Measurements from ENCODE around the gene DNAH12.
"Not testable (repeated sequence)": the region's sequence is repeated elsewhere in the genome, so short reads cannot be mapped to it uniquely, and the experiment has no call there.

The DNAH12 gene

DNA sequence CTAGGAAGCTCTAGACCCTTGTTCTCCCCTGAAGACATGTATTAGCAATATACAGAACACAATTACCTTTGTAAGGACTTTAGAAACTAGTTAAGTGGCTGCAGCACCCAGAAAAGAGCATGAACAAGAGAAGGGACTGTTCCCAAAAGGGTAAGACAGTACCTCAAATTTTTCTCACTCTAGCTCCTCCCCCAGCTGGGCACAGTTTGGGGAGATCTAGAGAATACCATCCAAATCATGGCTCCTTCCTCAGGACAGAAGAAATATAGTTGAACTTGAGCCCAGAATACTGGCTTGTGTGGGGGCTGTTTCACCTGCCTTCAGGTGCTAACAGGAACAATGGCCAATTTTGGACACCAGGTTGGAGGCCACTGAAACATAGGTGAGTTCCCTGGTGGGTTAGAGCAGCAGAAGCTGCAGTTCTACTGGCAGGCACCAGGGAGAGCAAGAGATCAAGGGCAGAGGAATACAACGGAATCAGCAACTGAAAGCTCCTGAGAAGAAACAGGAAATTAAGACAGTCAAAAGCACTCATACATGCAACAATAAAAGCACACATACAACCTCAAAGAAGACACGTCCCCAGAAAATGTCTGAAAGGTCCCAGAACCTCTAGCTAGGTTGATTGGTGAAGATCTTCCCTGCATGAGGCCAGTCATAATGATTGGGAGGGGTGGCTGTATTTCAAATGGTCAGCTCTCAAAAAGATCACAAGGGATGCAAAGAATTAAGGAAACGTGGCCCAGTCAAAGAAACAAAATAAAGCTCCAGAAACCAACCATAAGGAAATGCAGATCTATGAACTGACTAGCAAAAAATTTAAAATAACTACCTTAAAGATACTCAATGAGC lies 146.7 kb downstream of the DNAH12 start:
- peak; percentile 52 to 55 for DNase-seq

DNA sequence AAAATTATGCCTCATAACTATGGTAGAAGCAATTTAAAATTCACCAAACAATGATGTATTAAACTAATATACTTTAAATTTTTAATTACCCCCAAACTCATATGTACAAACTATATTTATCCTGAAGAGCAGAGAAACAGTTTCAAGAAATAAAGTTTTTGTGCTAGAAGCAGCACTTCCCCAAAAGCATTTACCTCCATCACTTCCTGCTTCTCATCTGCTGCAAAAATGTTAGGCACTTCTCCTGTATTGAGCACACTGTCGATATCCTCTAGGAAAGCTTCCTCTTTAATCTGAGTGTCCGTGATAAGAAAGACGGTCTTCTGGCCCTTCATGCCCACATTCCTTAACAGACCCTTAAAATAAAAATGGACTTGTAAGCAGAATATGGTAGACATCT lies 150.2 kb downstream of the DNAH12 start:
- DNase-seq = no peak

DNA sequence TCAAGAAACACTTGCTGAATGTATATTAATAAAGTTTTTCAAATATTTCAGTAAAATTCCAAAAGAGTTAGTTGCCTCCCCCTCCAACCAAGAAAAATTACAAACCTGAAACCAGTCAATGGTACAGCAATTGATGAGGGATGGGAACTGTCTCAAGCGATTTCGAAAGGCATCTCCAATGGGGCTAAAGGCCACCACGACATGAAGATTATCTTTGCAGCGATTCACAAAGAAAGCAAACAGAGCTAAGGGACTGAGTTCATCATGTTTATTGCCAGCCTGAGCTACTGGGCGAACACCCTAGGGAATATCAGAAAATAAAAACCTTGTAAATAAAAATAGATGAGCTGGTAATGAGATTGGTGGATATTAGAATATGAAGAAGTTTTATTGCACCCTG lies 152.4 kb downstream of the DNAH12 start:
- no peak for DNase-seq

- no peak for DNase-seq
Observed at GRCh38 chr3:57389271-57389670, 154.9 kb downstream of the DNAH12 start.

DNA sequence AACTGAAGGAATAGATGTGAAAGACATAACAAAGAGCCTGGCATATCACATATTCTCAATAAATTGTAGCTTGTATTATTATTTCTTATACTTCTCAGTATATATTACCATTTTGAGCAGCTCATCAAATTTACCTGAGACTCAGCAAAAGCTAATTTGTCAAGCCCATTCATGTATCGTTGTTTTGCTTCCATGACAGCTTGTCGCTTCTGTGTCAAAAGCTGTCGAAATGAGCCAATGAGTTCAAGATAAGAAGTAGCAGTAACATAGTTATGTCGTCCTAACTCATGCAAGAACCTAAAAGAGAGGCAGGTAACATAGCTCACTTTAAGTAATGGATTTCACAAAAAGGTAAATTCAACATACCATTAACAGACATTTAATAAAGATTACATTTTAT lies 157.8 kb downstream of the DNAH12 start:
- DNase-seq = no peak

- DNase-seq = no peak
Observed at GRCh38 chr3:57385498-57385897, 158.6 kb downstream of the DNAH12 start.

GRCh38 chr3:57383838-57384237 lies 160.3 kb downstream of the DNAH12 start:
- DNase-seq = no peak

- no peak for DNase-seq
Observed at GRCh38 chr3:57383406-57383805, 160.7 kb downstream of the DNAH12 start.

DNA sequence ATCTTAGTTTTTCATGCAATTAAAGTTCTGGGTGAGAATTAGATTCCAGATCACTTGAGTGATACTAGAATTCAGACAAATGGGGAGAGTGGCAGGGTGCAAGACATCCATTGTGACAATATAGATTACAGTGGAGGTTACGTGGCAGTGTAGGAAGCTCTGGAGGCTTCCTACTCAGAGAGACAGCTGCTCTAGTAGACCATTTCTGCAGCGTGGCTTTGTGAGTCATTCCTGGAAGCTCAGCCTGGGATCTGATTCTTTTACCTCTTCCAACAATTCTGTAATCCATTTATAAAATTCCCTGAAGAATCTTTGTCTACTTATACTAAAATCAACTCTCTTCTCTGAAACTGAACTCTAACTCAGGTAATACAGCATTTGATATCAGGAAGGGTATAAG lies 161.2 kb downstream of the DNAH12 start:
- DNase-seq = no peak

DNA sequence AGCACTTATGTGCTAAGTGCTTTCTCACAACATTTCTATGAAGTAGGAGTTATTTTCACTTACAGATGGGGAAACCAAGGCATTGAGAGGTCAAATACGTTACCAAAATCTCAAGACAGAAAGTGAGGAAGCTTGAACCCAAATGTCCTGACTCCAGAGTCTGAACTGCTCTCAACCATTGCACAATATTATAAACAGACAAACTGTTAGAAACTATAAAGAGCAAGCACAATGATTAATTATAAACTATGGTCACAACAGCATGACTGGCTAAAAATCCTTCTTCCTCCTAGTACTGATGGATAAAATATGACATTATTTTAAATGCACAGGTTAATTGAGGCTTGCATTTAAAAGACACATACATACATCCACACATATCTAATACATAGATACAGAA lies 173.8 kb downstream of the DNAH12 start:
- DNase-seq = no peak

DNA sequence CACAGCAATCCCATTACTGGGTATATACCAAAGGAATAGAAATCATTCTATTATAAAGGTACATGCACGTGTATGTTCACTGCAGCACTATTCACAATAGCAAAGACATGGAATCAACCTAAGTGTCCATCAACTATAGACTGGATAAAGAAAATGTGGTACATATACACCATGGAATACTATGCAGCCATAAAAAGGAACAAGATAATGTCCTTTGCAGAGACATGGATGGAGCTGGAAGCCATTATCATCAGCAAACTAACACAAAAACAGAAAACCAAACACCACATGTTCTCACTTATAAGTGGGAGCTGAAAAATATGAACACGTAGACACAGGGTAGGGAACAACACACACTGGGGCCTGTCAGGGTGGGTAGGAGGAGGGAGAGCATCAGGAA lies 179.1 kb downstream of the DNAH12 start:
- not testable (repeated sequence) for DNase-seq

- not testable (repeated sequence) for DNase-seq
Observed at GRCh38 chr3:57356275-57356674, 187.9 kb downstream of the DNAH12 start.

DNA sequence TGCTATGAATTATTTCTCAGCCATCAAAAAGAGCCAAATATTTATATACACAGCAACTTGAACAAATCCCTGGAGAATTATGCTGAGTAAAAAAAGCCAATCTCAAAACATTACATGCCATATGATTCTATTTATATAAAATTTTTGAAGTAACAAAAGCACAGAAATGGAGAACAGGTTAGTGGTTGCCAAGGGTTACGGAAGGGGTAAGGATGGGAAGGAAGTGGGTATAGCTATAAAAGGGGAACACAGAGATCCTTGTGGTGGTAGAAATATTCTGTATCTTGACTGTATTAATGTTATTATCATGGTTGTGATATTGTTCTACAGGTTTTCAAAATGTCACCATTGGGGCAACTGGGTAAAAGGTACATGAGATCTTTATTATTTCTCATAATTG lies 189.4 kb downstream of the DNAH12 start:
- DNase-seq = no peak

- DNase-seq = no peak
Observed at GRCh38 chr3:57350271-57350670, 193.9 kb downstream of the DNAH12 start.

DNA sequence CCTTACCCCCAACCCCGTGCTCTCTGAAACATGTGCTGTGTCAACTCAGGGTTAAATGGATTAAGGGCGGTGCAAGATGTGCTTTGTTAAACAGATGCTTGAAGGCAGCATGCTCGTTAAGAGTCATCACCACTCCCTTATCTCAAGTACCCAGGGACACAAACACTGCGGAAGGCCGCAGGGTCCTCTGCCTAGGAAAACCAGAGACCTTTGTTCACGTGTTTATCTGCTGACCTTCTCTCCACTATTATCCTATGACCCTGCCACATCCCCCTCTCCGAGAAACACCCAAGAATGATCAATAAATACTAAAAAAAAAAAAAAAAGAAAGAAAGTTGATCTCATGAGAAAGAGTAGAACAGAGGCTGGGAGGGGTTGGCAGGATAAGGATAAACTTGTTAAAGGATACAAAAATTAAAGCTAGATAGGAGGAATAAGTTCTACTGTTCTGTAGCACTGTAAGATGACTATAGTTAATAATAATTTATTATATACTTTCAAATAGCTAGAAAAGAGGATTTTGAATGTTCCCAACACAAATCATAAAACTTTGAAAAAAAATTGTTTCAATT lies 205.0 kb downstream of the DNAH12 start:
- DNase-seq = not testable (repeated sequence)

- not testable (repeated sequence) for DNase-seq
Observed at GRCh38 chr3:57338272-57339070, 205.7 kb downstream of the DNAH12 start.

- DNase-seq = no peak
Observed at GRCh38 chr3:57335283-57335938, 208.7 kb downstream of the DNAH12 start.

DNA sequence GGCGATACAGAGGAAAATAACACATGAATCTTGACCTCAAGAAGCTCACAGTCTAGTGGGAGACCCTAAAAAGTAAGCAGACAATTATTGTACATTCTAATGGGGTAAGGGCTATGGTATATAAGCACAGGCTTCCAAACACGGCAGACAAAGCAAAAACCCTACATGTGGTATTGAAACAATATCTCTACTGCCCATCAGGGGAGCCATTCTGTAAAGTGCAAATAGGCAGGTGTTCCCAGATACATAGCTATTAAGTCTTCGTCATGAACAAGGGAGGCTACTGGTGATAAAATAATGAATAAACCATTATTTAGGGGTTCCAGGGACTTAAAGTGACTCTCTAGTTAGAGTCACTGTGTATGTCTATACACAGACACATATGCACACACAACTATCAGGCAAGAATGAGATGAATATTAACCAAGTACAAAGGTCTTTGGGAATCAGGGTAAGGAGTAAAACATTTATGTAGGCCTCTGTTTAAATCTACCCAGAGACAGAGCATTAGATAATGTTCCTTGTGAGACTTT lies 213.0 kb downstream of the DNAH12 start:
- DNase-seq = no peak

GRCh38 chr3:57326498-57326897 lies 217.6 kb downstream of the DNAH12 start:
- DNase-seq = not testable (repeated sequence)

- no peak for DNase-seq
Observed at GRCh38 chr3:57314204-57314603, 229.9 kb downstream of the DNAH12 start.

DNA sequence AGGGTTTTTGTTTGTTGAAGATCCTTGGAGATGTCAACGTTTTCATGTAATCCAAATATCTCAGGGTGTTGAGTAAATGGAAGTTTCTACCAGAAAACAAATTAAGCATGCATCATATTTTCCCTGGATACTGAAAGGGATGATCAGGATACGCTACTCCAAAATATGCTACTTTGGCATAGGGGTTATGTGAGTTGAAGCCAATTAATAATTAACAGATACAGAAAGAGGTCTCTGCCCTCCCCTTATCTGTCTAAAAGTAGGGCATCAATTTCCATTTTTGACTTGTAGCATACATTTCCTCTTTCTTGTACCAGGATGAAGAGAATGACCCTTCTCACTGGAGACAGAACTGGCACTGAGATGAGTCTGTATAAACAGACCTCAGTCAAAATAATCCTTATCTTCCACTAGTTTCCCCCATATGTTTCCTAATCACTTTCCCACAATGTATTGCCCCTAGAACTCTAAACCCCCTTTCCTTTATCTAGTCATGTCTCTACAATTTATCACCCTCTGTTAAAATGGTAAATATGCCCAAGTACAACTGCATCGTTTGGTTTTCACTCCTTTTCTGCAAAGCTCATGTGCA lies 234.3 kb downstream of the DNAH12 start:
- DNase-seq = no peak

DNA sequence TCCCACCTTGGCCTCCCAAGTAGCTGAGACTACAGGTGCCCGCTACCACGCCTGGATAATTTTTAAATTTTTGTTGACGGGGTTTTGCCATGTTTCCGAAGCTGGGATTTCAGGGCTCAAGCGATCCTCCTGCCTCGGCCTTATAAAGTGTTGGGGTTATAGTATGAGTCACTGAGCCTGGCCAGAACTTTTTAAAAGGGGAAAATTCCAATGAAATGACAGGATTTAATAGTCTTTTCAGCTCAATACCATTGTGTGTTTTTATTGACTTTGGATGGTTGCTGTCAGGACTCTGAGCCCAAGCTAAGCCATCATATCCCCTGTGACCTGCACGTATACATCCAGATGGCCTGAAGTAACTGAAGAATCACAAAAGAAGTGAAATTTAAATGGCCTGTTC lies 240.6 kb downstream of the DNAH12 start:
- not testable (repeated sequence) for DNase-seq

DNA sequence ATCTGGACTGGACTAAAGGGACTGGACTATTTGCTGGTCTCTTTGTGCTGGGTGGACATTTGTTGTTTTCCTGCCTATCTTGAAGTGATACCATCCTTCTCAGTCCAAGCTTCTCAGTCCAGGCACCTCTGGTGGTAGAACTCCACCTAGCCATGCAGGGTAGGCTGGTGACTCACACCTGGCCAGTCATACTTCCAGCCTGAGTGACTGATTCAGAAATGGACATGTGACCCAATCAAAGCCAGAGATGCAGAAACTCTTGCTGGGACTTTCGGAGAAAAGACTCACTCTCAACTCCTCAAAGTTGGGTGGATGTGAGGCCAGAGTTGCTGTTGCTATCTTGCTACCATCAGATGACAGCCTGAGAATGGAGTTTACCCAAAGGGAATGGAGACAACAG lies 246.1 kb downstream of the DNAH12 start:
- no peak for DNase-seq
